OCI-LY3 (cell line): ENCODE data around the gene CDPF1.

ENCODE experiments used
- CTCF ChIP-seq: fragments of 200-600, 300-600 bp; sonication (generic); IDR thresholded peaks from 2 replicates; pipeline ENCODE4 v1.5.1; 2014; ENCODE audit warnings: antibody characterized with exemption, low read length, low read depth
- EZH2phosphoT487 ChIP-seq: fragments of 200-600 bp; shearing (Covaris generic); IDR thresholded peaks from 2 replicates; pipeline ENCODE4 v1.6.1; 2018; ENCODE audit warnings: antibody characterized with exemption, mixed run types, low read depth

- TF ChIP-seq CTCF (no peak), EZH2phosphoT487 (no peak)
Observed at GRCh38 chr22:46201059-46201757, 48.9 kb downstream of the CDPF1 start.
